C1 segment of cervical spinal cord (tissue), 14 donors: ENCODE measurements around the gene RANBP2.
A peak's percentile ranks its signal among the peaks of the same experiment; 100 is the strongest.

Experiments used
- DNase-seq, 14 donors: peaks; one replicate each; lab custom pipeline; 2025; lab: John Stamatoyannopoulos, UW

The RANBP2 gene

GRCh38 chr2:108776475-108776874 is 57.2 kb downstream of the RANBP2 start:
- DNase-seq = no peak

- no peak for DNase-seq
Observed at GRCh38 chr2:108778857-108779256, 59.6 kb downstream of the RANBP2 start.

- no peak for DNase-seq
Observed at GRCh38 chr2:108786008-108786353, 66.7 kb downstream of the RANBP2 start.

- peak in 13 of 14 donors; percentile 18 to 81 (median 63) for DNase-seq
Observed at GRCh38 chr2:108786354-108787215, 67.3 kb downstream of the RANBP2 start, which contains the start of gene CCDC138. CCDC138 (plus strand) TSS chr2:108786771; CDS start chr2:108786823, 52 bp downstream.

GRCh38 chr2:108787216-108787541 is 67.9 kb downstream of the RANBP2 start:
- peak in 1 of 14 donors; percentile 53 for DNase-seq

GRCh38 chr2:108803045-108803736 is 83.9 kb downstream of the RANBP2 start:
- DNase-seq = no peak

- no peak for DNase-seq
Observed at GRCh38 chr2:108805032-108805431, 85.8 kb downstream of the RANBP2 start.

GRCh38 chr2:108805782-108806181 is 86.5 kb downstream of the RANBP2 start:
- DNase-seq = no peak

GRCh38 chr2:108806371-108807113 is 87.3 kb downstream of the RANBP2 start:
- DNase-seq = no peak

GRCh38 chr2:108809936-108810335 is 90.7 kb downstream of the RANBP2 start:
- DNase-seq = no peak

GRCh38 chr2:108810993-108811957 is 92.0 kb downstream of the RANBP2 start:
- no peak for DNase-seq

GRCh38 chr2:108813732-108814131 is 94.5 kb downstream of the RANBP2 start:
- no peak for DNase-seq

- no peak for DNase-seq
Observed at GRCh38 chr2:108820482-108820881, 101.2 kb downstream of the RANBP2 start.

GRCh38 chr2:108823286-108823685 is 104.0 kb downstream of the RANBP2 start:
- DNase-seq = no peak

GRCh38 chr2:108824316-108825070 is 105.2 kb downstream of the RANBP2 start:
- no peak for DNase-seq

GRCh38 chr2:108825254-108825653 is 106.0 kb downstream of the RANBP2 start:
- DNase-seq = no peak

- no peak for DNase-seq
Observed at GRCh38 chr2:108825736-108826135, 106.5 kb downstream of the RANBP2 start.

- no peak for DNase-seq
Observed at GRCh38 chr2:108829578-108830310, 110.5 kb downstream of the RANBP2 start.

GRCh38 chr2:108833219-108833618 is 113.9 kb downstream of the RANBP2 start:
- DNase-seq = no peak

- DNase-seq = no peak
Observed at GRCh38 chr2:108834620-108835019, 115.3 kb downstream of the RANBP2 start.
